GM12878 (cell line): ENCODE results near the gene PEMT. TPM values are rescaled to one million over a fixed set of nuclear protein-coding genes. Genes with fewer than 3 reads are reported as not detected.

ENCODE experiments used
- ATAC-seq: fragments of 200-7000 bp; cut with Tn5 transposase; 3 replicates; pipeline ENCODE4 v1.9.1; 2020; ENCODE audit warnings: mild to moderate bottlenecking, moderate library complexity
- BruUV-seq: library from RNA; stranded (reverse); fragments of 400-500 nt; replicated peaks from 2 replicates; lab custom pipeline; 2021; lab: Mats Ljungman, UMichigan
- CTCF ChIA-PET: fragments of 300-600 bp; sonication (Branson Sonifier 250); formaldehyde crosslinking; extraction: SDS; loops from one replicate; lab custom pipeline; 2021; ENCODE audit warnings: inconsistent platforms; lab: Yijun Ruan, JAX
- POLR2A ChIA-PET: fragments of 350-600 bp; formaldehyde crosslinking; extraction: SDS; loops from one replicate; lab custom pipeline; 2021; ENCODE audit warnings: inconsistent platforms; lab: Charles Lee
- RAD21 ChIA-PET: fragments of 300-600 bp; sonication (Branson Sonifier 250); formaldehyde crosslinking; loops from one replicate; lab custom pipeline; 2023; ENCODE audit warnings: antibody characterized with exemption; ENCODE audit not compliant: unreplicated experiment; lab: Charles Lee
- SMC1A ChIA-PET: fragments of 300-600 bp; sonication (Branson Sonifier 250); formaldehyde crosslinking; loops from one replicate; lab custom pipeline; 2023; ENCODE audit not compliant: unreplicated experiment, uncharacterized antibody; lab: Charles Lee
- DNase-seq: peaks from one replicate; pipeline ENCODE4 v3.0.0-alpha.2; 2011; ENCODE audit warnings: low read depth, low spot score
- FAIRE-seq: peaks from 3 replicates; lab custom pipeline; 2011; peaks lifted over from hg19 to GRCh38; lab: Jason Lieb, UNC
- H2AFZ ChIP-seq: 2 replicates; pipeline ENCODE4 v1.6.0; 2011; ENCODE audit warnings: low read depth, low read length, control low read depth; ENCODE audit not compliant: control insufficient read depth
- H3K27ac ChIP-seq: 2 replicates; pipeline ENCODE4 v1.5.1; 2011; ENCODE audit warnings: control low read depth; ENCODE audit not compliant: control insufficient read depth, insufficient read depth
- H3K27me3 ChIP-seq, 2 experiments: replicated peaks in 1 of 2; 2 replicates each; pipeline versions ENCODE4 v1.6.0 to v1.6.1; 2011; ENCODE audit warnings: low read length in 1 of 2; ENCODE audit not compliant: control insufficient read depth in 2 of 2, insufficient read depth in 2 of 2
- H3K36me3 ChIP-seq, 2 experiments: 2 replicates each; pipeline ENCODE4 v1.5.1; 2011; ENCODE audit warnings: low read length in 1 of 2; ENCODE audit not compliant: control insufficient read depth in 2 of 2, insufficient read depth in 2 of 2
- H3K4me1 ChIP-seq: 2 replicates; pipeline ENCODE4 v1.6.1; 2011; ENCODE audit warnings: mild to moderate bottlenecking, low read length, moderate library complexity, mixed read lengths; ENCODE audit not compliant: control insufficient read depth, insufficient read depth
- H3K4me2 ChIP-seq: 2 replicates; pipeline ENCODE4 v1.6.0; 2011; ENCODE audit warnings: control low read depth; ENCODE audit not compliant: control insufficient read depth, insufficient read depth
- H3K4me3 ChIP-seq: fragments of 200-600 bp; sonication (generic); 2 replicates; pipeline ENCODE4 v1.5.1; 2016
- H3K79me2 ChIP-seq: 2 replicates; pipeline ENCODE4 v1.6.0; 2011; ENCODE audit warnings: low read length; ENCODE audit not compliant: control insufficient read depth, insufficient read depth
- H3K9ac ChIP-seq: 2 replicates; pipeline ENCODE4 v1.8.0; 2011; ENCODE audit warnings: low read length, control low read depth, mixed read lengths; ENCODE audit not compliant: control insufficient read depth, insufficient read depth
- H3K9me3 ChIP-seq: replicated peaks from 3 replicates; pipeline ENCODE4 v1.5.1; 2011; ENCODE audit warnings: mild to moderate bottlenecking, low read length; ENCODE audit not compliant: control insufficient read depth, insufficient read depth
- H4K20me1 ChIP-seq: 2 replicates; pipeline ENCODE4 v1.6.0; 2011; ENCODE audit not compliant: control insufficient read depth, insufficient read depth
- BHLHE40 ChIP-seq, 2 experiments: fragments of 450-650 bp in 1 of 2; IDR thresholded peaks; 2 replicates each; pipeline ENCODE4 v1.6.1; 2011 to 2017; ENCODE audit warnings: low read depth in 2 of 2, borderline replicate concordance in 1 of 2, improper control_type of control experiment in 1 of 2, low read length in 1 of 2, mild to moderate bottlenecking in 1 of 2
- CHD4 ChIP-seq: fragments of 200-600 bp; sonication (generic); IDR thresholded peaks from 2 replicates; pipeline ENCODE4 v1.6.1; 2016; ENCODE audit warnings: mild to moderate bottlenecking
- KDM1A ChIP-seq: fragments of 200-600 bp; sonication (generic); IDR thresholded peaks from 2 replicates; pipeline ENCODE4 v1.6.1; 2016; ENCODE audit warnings: borderline replicate concordance
- RB1 ChIP-seq: fragments of 450-650 bp; formaldehyde crosslinking; IDR thresholded peaks from 2 replicates; pipeline ENCODE4 v1.6.1; 2017; ENCODE audit warnings: mild to moderate bottlenecking, borderline replicate concordance
- RFX5 ChIP-seq: IDR thresholded peaks from 2 replicates; pipeline ENCODE4 v1.6.1; 2011; ENCODE audit warnings: low read depth, low read length, improper control_type of control experiment
- TARDBP ChIP-seq: IDR thresholded peaks from 2 replicates; pipeline ENCODE4 v1.6.1; 2016; ENCODE audit warnings: borderline replicate concordance
- TCF12 ChIP-seq: IDR thresholded peaks from 2 replicates; pipeline ENCODE4 v1.6.1; 2011; ENCODE audit warnings: low read depth, mild to moderate bottlenecking, low read length
- WGBS: methylation state at CpG from one replicate; pipeline ENCODE4 v1.1.6; 2016; ENCODE audit warnings: low lambda C conversion rate; ENCODE audit not compliant: insufficient replicate concordance, insufficient coverage; ENCODE audit errors: missing lambda C conversion rate; 5-methylcytosine and 5-hydroxymethylcytosine counted together
- in situ Hi-C: fragments of 300-500 bp; cut with MboI; formaldehyde crosslinking; loops from 9 replicates; pipeline ENCODE4 v1.14.3; 2018; ENCODE audit warnings: mixed read lengths
- intact Hi-C: fragments of 100-400 bp; cut with micrococcal nuclease; formaldehyde crosslinking; loops from one replicate; pipeline ENCODE4 v1.14.2; 2022; ENCODE audit not compliant: unreplicated experiment
- polyA plus RNA-seq, 11 experiments: library from polyadenylated mRNA; depleted of rRNA in 4 of 11; unstranded in 6 of 11; stranded (reverse) in 5 of 11; fragments of >200 nt; fragmentation: Nextera tagmentation in 4 of 11; fragmentation: Illumina TruSeq in 1 of 11; extraction: Ambion mirVana in 4 of 11; extraction: Trizol in 1 of 11; gene quantifications; 1 replicate in 1 of 11; 2 replicates in 10 of 11; pipeline versions ENCODE4 v1.2.1 to v1.2.3, GENCODE V29; 2011 to 2016; ENCODE audit warnings: inconsistent platforms in 2 of 11, missing spikeins in 2 of 11, low read depth in 1 of 11
- total RNA-seq, 4 experiments: library from RNA; depleted of rRNA in 3 of 4; stranded (reverse); fragments of >200 nt in 3 of 4; fragmentation: Illumina TruSeq in 1 of 4; extraction: Trizol in 1 of 4; gene quantifications; 2 replicates each; pipeline versions ENCODE4 v1.2.1 to v1.2.3, GENCODE V29; 2013 to 2021
- TF ChIP-seq, protein P1 (sequence below): fragments of 450-650 bp; formaldehyde crosslinking; IDR thresholded peaks from 2 replicates; pipeline ENCODE4 v1.4.0; 2020; ENCODE audit warnings: mild to moderate bottlenecking, moderate library complexity
- TF ChIP-seq, protein P2 (sequence below): IDR thresholded peaks from 2 replicates; pipeline ENCODE4 v1.6.1; 2011; ENCODE audit warnings: borderline replicate concordance, low read depth, mild to moderate bottlenecking, moderate library complexity, mixed read lengths, low read length; ENCODE audit not compliant: insufficient read depth; ENCODE audit errors: extremely low read length
- TF ChIP-seq, protein P3 (sequence below): IDR thresholded peaks from 2 replicates; pipeline ENCODE4 v1.6.1; 2012; ENCODE audit warnings: mild to moderate bottlenecking, low read depth, low read length
- TF ChIP-seq, protein P4 (sequence below): fragments of 450-650 bp; IDR thresholded peaks from 2 replicates; pipeline ENCODE4 v1.6.1; 2017; ENCODE audit warnings: low read depth, mild to moderate bottlenecking, moderate library complexity
- TF ChIP-seq, protein P5 (sequence below): IDR thresholded peaks from 2 replicates; pipeline ENCODE4 v1.6.1; 2012; ENCODE audit warnings: low read length, inconsistent platforms

Gene PEMT
- total and polyA plus RNA-seq, 10 of the 15 experiments (the other 5 are each of a cell fraction or from before 2014, with no cell fraction given) = 2.8 to 44.7 (median 25.4) TPM

DNA sequence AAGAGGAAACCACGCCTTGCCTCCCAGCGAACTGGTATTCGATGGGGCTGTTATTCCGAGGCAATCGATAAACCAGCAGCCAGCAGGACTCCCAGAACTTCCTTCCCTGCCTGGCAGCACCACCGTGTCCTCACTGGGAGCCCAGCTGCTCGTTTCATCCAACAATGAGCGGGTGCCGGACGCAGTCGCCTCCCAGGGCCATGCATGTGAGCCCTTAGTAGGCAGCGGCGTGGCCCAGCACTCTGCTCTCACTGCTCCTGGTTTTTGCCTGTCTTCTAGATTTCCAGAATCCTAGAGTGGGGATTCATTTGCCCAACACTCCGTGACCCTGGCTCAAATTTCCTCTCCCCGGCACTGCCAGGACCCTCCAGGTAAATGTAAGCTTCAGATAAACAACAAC, 66.2 kb downstream of the PEMT start:
- Histone ChIP-seq H3K9me3 (no peaks in the 10 kb centered on the region), H3K4me2 (no peak overlapping the region), H3K79me2 (no peaks in the 10 kb centered on the region), H3K4me1 (no peaks in the 10 kb centered on the region), H3K36me3 (no peaks in the 10 kb centered on the region), H4K20me1 (no peaks in the 10 kb centered on the region), H3K9ac (no peak overlapping the region), H2AFZ (no peak overlapping the region), H3K27ac (no peak overlapping the region), H3K27me3 (no peaks in the 10 kb centered on the region), H3K4me3 (no peak overlapping the region)
- intact Hi-C loops = no loop called here
- ChIA-PET POLR2A (no interaction called here), RAD21 (no interaction called here), SMC1A (no interaction called here), CTCF (interaction anchor here (0.6 kb wide), 1 partner anchor 50 kb away, joined by 3 read pairs; no protein-coding TSS in a partner anchor)
- FAIRE-seq = no peak
- ATAC-seq = no peak
- no peak for DNase-seq
- in situ Hi-C loops = no loop called here
- no TSS peak for BruUV-seq
- 78% methylated on average over 15 of the region's 15 CpGs for WGBS
- TF ChIP-seq, protein P1, sequence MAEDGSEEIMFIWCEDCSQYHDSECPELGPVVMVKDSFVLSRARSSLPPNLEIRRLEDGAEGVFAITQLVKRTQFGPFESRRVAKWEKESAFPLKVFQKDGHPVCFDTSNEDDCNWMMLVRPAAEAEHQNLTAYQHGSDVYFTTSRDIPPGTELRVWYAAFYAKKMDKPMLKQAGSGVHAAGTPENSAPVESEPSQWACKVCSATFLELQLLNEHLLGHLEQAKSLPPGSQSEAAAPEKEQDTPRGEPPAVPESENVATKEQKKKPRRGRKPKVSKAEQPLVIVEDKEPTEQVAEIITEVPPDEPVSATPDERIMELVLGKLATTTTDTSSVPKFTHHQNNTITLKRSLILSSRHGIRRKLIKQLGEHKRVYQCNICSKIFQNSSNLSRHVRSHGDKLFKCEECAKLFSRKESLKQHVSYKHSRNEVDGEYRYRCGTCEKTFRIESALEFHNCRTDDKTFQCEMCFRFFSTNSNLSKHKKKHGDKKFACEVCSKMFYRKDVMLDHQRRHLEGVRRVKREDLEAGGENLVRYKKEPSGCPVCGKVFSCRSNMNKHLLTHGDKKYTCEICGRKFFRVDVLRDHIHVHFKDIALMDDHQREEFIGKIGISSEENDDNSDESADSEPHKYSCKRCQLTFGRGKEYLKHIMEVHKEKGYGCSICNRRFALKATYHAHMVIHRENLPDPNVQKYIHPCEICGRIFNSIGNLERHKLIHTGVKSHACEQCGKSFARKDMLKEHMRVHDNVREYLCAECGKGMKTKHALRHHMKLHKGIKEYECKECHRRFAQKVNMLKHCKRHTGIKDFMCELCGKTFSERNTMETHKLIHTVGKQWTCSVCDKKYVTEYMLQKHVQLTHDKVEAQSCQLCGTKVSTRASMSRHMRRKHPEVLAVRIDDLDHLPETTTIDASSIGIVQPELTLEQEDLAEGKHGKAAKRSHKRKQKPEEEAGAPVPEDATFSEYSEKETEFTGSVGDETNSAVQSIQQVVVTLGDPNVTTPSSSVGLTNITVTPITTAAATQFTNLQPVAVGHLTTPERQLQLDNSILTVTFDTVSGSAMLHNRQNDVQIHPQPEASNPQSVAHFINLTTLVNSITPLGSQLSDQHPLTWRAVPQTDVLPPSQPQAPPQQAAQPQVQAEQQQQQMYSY (CRISPR knock-in tag) = no peak
- TF ChIP-seq RFX5 (no peak), BHLHE40 (IDR thresholded peaks at IDR 0.05; ENCODE audit: borderline replicate concordance in 1 of 2, low read depth in 2 of 2, low read length in 1 of 2) (no peak), TCF12 (no peak), RB1 (no peak), CHD4 (no peak), TARDBP (no peak), KDM1A (no peak)
- TF ChIP-seq, protein P2, sequence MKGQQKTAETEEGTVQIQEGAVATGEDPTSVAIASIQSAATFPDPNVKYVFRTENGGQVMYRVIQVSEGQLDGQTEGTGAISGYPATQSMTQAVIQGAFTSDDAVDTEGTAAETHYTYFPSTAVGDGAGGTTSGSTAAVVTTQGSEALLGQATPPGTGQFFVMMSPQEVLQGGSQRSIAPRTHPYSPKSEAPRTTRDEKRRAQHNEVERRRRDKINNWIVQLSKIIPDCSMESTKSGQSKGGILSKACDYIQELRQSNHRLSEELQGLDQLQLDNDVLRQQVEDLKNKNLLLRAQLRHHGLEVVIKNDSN = no peak
- TF ChIP-seq, protein P3, sequence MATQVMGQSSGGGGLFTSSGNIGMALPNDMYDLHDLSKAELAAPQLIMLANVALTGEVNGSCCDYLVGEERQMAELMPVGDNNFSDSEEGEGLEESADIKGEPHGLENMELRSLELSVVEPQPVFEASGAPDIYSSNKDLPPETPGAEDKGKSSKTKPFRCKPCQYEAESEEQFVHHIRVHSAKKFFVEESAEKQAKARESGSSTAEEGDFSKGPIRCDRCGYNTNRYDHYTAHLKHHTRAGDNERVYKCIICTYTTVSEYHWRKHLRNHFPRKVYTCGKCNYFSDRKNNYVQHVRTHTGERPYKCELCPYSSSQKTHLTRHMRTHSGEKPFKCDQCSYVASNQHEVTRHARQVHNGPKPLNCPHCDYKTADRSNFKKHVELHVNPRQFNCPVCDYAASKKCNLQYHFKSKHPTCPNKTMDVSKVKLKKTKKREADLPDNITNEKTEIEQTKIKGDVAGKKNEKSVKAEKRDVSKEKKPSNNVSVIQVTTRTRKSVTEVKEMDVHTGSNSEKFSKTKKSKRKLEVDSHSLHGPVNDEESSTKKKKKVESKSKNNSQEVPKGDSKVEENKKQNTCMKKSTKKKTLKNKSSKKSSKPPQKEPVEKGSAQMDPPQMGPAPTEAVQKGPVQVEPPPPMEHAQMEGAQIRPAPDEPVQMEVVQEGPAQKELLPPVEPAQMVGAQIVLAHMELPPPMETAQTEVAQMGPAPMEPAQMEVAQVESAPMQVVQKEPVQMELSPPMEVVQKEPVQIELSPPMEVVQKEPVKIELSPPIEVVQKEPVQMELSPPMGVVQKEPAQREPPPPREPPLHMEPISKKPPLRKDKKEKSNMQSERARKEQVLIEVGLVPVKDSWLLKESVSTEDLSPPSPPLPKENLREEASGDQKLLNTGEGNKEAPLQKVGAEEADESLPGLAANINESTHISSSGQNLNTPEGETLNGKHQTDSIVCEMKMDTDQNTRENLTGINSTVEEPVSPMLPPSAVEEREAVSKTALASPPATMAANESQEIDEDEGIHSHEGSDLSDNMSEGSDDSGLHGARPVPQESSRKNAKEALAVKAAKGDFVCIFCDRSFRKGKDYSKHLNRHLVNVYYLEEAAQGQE = no peak
- TF ChIP-seq, protein P4, sequence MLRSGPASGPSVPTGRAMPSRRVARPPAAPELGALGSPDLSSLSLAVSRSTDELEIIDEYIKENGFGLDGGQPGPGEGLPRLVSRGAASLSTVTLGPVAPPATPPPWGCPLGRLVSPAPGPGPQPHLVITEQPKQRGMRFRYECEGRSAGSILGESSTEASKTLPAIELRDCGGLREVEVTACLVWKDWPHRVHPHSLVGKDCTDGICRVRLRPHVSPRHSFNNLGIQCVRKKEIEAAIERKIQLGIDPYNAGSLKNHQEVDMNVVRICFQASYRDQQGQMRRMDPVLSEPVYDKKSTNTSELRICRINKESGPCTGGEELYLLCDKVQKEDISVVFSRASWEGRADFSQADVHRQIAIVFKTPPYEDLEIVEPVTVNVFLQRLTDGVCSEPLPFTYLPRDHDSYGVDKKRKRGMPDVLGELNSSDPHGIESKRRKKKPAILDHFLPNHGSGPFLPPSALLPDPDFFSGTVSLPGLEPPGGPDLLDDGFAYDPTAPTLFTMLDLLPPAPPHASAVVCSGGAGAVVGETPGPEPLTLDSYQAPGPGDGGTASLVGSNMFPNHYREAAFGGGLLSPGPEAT = no peak
- TF ChIP-seq, protein P5, sequence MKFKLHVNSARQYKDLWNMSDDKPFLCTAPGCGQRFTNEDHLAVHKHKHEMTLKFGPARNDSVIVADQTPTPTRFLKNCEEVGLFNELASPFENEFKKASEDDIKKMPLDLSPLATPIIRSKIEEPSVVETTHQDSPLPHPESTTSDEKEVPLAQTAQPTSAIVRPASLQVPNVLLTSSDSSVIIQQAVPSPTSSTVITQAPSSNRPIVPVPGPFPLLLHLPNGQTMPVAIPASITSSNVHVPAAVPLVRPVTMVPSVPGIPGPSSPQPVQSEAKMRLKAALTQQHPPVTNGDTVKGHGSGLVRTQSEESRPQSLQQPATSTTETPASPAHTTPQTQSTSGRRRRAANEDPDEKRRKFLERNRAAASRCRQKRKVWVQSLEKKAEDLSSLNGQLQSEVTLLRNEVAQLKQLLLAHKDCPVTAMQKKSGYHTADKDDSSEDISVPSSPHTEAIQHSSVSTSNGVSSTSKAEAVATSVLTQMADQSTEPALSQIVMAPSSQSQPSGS = no peak
